ENCODE results near the gene MYLK. TPM values are rescaled to one million over a fixed set of nuclear protein-coding genes. Genes with fewer than 3 reads are reported as not detected.

Gene MYLK
- total and polyA plus RNA-seq, 10 of the 15 experiments (the other 5 are each of a cell fraction or from before 2014, with no cell fraction given), result 0.04 to 1.6 (median 0.42) TPM; not detected in 1

- ChIA-PET RAD21 (ENCODE audit: unreplicated experiment) (no interaction called here), CTCF (no interaction called here), SMC1A (ENCODE audit: uncharacterized antibody, unreplicated experiment) (no interaction called here), POLR2A (no interaction called here)
- no peaks in the 10 kb centered on the region; the same call in 2 of the 3 replicates for H3K9me3 ChIP-seq (replicated peaks; ENCODE audit: control insufficient read depth, insufficient read depth, low read length)
- H3K79me2 ChIP-seq (ENCODE audit: control insufficient read depth, insufficient read depth, low read length), result no peaks in the 10 kb centered on the region
- TF ChIP-seq RCOR1 (conservative IDR thresholded peaks at IDR 0.05; ENCODE audit: low read depth, low read length) (no peak), ZNF687 (IDR thresholded peaks at IDR 0.05) (no peak), IRF4 (IDR thresholded peaks at IDR 0.05; ENCODE audit: low read depth, low read length) (no peak), ZBED1 (IDR thresholded peaks at IDR 0.05; ENCODE audit: borderline replicate concordance) (no peak), ASH2L (IDR thresholded peaks at IDR 0.05; ENCODE audit: borderline replicate concordance, low read depth) (no peak)
- H3K9ac ChIP-seq (ENCODE audit: control insufficient read depth, insufficient read depth, low read length), result no peak overlapping the region
- no peaks in the 10 kb centered on the region for H3K36me3 ChIP-seq (ENCODE audit: control insufficient read depth in 2 of 2, insufficient read depth in 2 of 2, low read length in 1 of 2)
- H2AFZ ChIP-seq (ENCODE audit: control insufficient read depth, low read depth, low read length), result no peak overlapping the region
- 0% methylated on average over 1 of the region's 1 CpG for WGBS (ENCODE audit: insufficient coverage, insufficient replicate concordance, low lambda C conversion rate, missing lambda C conversion rate)
- no peak overlapping the region for H3K4me3 ChIP-seq
- BruUV-seq (replicated peaks), result no TSS peak
- no peak for FAIRE-seq
- no peaks in the 10 kb centered on the region; a peak in 1 of 4 replicates for H3K27me3 ChIP-seq (replicated peaks in 1 of 2; ENCODE audit: control insufficient read depth in 2 of 2, insufficient read depth in 2 of 2, low read length in 1 of 2)
- no peak overlapping the region for H3K4me2 ChIP-seq (ENCODE audit: control insufficient read depth, insufficient read depth)
- H4K20me1 ChIP-seq (ENCODE audit: control insufficient read depth, insufficient read depth), result no peaks in the 10 kb centered on the region
- in situ Hi-C loops (cut with MboI) (no loop called here), intact Hi-C loops (cut with micrococcal nuclease; ENCODE audit: unreplicated experiment) (no loop called here)
- H3K4me1 ChIP-seq (ENCODE audit: control insufficient read depth, insufficient read depth, low read length), result no peaks in the 10 kb centered on the region
- DNase-seq (ENCODE audit: low read depth, low spot score), result no peak
- H3K27ac ChIP-seq (ENCODE audit: control insufficient read depth, insufficient read depth), result no peak overlapping the region
- ATAC-seq, result no peak
Observed at GRCh38 chr3:123821920-123822319, 62.2 kb downstream of the MYLK start.
